ENCODE results near the gene PLCD3.

GRCh38 chr17:45093444-45094110 lies 38.7 kb downstream of the PLCD3 start:
- TF ChIP-seq POLR2A (IDR thresholded peaks at IDR 0.05; ENCODE audit: low read length): no peak
- TF ChIP-seq GATA1 (IDR thresholded peaks at IDR 0.05; ENCODE audit: low read depth, low read length): no peak
